Myocyte (in vitro differentiated cells): ENCODE measurements around the gene PRPH. TPM values are rescaled to one million over a fixed set of nuclear protein-coding genes. Genes with fewer than 3 reads are reported as not detected.
A peak's percentile ranks its signal among the peaks of the same experiment; 100 is the strongest.
"Not testable (repeated sequence)": the region's sequence is repeated elsewhere in the genome, so short reads cannot be mapped to it uniquely, and the experiment has no call there.

Source experiments
- DNase-seq: peaks from one replicate; pipeline ENCODE4 v3.0.0-alpha.2; 2012; ENCODE audit warnings: low read depth
- total RNA-seq: library from RNA; depleted of rRNA; stranded (reverse); fragments of >200 nt; gene quantifications from 2 replicates; pipeline ENCODE4 v1.2.3, GENCODE V29; 2014

PRPH gene
- total RNA-seq, 1 donor from 2014 or later = not detected

GRCh38 chr12:49298160-49298559, 3.2 kb downstream of the PRPH start:
- no peak for DNase-seq

GRCh38 chr12:49301760-49302159, 6.8 kb downstream of the PRPH start:
- DNase-seq = no peak

DNA sequence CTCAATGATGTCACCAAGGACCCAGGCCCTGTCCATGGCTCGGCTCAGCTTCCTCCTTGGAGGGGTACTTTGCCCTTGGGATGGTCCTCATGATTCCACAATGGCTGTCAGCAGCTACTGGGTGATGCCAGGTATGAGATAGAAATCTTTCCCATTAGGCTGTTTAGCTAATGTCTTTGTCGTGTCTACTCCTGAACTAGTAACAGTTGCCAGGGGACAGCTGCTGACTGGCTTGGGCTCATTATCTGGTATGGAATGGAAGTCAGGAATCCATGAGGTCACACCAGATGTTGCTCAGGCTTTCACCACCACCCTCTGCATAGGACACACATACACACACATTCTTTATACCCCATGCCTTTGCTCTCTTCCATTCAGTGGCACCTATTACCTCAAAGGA, 9.2 kb downstream of the PRPH start:
- peak; percentile 85 for DNase-seq

DNA sequence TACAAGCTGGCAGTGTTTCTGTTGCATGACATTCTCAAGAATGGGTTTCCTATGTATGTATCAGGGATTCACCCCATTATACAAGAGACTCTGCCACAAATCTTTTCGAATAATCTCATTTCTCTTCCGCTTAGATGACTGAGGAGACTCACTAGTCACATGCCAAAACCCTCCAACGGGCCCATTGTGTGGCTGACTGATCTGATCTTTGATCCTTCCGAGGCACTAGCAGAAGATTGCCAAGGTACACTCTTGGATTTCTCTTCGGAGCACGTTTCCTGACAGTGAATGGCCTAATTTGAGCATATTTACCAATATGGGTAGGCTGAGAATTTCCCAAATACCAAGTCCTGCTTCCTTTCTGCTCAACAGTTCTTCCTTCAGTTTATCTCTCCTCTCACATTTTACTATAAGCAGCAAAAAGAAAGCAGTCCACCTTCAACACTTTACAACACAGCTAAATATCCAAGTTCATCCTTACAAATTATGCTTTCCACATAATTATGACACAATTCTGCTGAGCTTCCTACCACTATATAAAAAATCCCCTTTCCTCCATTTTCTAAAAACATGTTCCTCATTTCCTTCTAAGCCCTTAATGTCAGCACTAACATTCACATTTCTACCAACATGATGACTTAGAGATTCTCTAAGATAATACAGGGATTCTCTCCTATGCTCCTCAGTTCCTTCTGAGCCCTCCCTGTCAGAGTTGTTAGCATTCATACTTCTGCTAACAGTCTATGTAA, 11.0 kb downstream of the PRPH start:
- no peak for DNase-seq

DNA sequence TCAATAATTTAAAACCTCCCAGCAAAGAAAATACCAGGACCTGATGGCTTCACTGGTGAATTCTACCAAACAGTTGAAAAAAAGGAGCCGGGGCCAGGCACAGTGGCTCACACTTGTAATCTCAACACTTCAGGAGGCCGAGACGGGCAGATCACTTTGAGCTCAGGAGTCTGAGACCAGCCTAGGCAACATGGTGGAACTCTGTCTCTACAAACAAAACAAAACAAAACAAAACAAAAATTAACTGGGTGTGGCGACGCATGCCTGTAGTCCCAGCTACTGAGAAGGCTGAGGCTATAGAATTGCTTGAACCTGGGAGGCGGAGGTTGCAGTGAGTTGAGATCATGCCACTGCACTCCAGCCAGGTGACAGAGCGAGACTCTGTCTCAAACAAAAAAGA, 14.4 kb downstream of the PRPH start:
- DNase-seq = no peak

- not testable (repeated sequence) for DNase-seq
Measured at GRCh38 chr12:49310451-49311000, 15.6 kb downstream of the PRPH start.

DNA sequence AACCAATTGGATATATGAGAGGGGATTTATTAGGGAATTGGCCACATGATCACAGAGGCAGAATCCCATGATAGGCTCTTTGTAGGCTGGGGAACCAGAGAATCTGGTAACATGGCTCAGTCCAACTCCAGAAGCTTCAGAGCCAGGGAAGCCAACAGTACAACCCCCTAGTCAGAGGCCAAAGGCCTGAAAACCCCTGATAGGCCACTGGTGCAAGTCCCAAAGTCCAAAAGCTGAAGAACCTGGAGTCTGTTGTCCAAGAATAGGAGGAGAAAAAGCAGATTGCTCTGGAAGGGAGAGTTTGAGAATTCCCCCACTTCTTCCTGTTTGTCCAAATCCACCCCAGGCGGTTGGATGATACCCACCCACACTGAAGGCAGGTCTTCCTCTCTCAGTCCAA, 19.9 kb downstream of the PRPH start:
- DNase-seq = no peak

GRCh38 chr12:49317118-49317517, 22.2 kb downstream of the PRPH start:
- not testable (repeated sequence) for DNase-seq

GRCh38 chr12:49320411-49321103, 25.6 kb downstream of the PRPH start:
- not testable (repeated sequence) for DNase-seq

DNA sequence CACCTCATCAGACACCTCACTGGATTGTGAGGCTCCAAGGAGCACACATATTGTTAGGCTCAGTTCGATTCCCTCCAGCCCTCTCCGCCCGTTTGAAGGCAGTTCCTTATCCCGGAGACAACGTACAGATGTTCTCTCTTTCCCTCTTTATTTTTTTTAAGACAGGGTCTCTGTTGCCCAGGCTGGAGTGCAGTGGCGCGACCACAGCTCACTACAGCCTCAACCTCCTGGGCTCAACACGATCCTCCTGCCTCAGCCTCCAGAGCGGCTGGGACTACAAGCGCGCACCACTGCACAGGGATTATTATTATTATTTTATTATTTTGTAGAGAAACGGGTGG, 27.4 kb downstream of the PRPH start:
- no peak for DNase-seq

GRCh38 chr12:49322708-49323523, 28.0 kb downstream of the PRPH start, which contains the start of gene TROAP:
Gene TROAP (plus strand): TSS chr12:49323255. CDS start chr12:49323609, 354 bp downstream.
- peak; percentile 100 for DNase-seq

- no peak for DNase-seq
Measured at GRCh38 chr12:49323524-49324097, 28.7 kb downstream of the PRPH start.

DNA sequence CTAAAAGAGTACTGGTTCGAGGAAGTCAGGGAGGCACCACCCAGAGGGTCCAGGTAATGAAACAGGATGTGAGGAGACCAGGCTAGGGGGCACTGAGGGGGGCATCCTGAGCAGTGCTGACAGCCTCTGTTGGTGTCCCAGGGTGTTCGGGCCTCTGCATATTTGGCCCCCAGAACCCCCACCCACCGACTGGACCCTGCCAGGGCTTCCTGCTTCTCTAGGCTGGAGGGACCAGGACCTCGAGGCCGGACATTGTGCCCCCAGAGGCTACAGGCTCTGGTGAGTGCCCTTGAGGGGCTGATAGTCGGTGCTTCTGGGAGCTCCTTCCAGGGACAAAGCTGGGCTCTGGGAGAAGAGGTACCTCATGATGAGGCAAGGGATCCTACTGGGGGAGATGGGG, 30.7 kb downstream of the PRPH start:
- DNase-seq = no peak

- DNase-seq = no peak
Measured at GRCh38 chr12:49327368-49327767, 32.4 kb downstream of the PRPH start.

GRCh38 chr12:49327887-49328286, 32.9 kb downstream of the PRPH start:
- no peak for DNase-seq

DNA sequence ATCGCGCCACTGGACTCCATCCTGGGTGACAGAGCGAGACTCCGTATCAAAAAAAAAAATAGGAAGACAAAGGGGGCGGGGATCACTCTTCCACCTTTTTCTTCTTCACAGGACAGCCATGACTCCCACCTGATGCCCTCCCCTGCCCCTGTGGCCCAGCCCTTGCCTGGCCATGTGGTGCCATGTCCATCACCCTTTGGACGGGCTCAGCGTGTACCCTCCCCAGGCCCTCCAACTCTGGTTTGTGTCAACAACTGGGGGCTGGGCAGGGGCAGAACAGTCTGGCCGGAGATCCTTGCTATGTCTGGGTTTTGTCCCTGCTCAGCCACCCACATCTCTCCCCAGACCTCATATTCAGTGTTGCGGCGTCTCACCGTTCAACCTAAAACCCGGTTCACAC, 33.9 kb downstream of the PRPH start:
- no peak for DNase-seq

DNA sequence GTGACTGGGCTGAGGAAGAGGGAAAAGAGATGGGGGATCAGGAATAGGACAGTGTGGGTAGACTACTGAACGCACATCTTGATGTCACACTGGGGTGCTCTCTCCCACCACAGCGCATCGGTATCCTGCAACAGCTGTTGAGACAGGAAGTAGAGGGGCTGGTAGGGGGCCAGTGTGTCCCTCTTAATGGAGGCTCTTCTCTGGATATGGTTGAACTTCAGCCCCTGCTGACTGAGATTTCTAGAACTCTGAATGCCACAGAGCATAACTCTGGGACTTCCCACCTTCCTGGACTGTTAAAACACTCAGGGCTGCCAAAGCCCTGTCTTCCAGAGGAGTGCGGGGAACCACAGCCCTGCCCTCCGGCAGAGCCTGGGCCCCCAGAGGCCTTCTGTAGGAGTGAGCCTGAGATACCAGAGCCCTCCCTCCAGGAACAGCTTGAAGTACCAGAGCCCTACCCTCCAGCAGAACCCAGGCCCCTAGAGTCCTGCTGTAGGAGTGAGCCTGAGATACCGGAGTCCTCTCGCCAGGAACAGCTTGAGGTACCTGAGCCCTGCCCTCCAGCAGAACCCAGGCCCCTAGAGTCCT, 35.2 kb downstream of the PRPH start:
- no peak for DNase-seq

- DNase-seq = no peak
Measured at GRCh38 chr12:49330631-49331379, 35.9 kb downstream of the PRPH start.

- peak; percentile 78 for DNase-seq
Measured at GRCh38 chr12:49331380-49332222, 36.7 kb downstream of the PRPH start.
